Fibroblast of skin of left biceps (primary cell): ENCODE results near the gene DPYSL4.
A peak's percentile ranks its signal among the peaks of the same experiment; 100 is the strongest.
"Not testable (repeated sequence)": the region's sequence is repeated elsewhere in the genome, so short reads cannot be mapped to it uniquely, and the experiment has no call there.

ENCODE experiments used
- DNase-seq, 2 experiments: peaks; one replicate each; pipeline ENCODE4 v3.0.0-alpha.2; 2013; ENCODE audit warnings: low read depth in 2 of 2

Gene DPYSL4

GRCh38 chr10:132206806-132207535 is 20.2 kb downstream of the DPYSL4 start:
- DNase-seq: no peak

GRCh38 chr10:132207536-132208461 is 21.1 kb downstream of the DPYSL4 start:
- DNase-seq: no peak

- no peak for DNase-seq
These were observed 21.8 kb downstream of the DPYSL4 start for GRCh38 chr10:132208462-132209050.

- DNase-seq: no peak
These were observed 22.4 kb downstream of the DPYSL4 start for GRCh38 chr10:132209130-132209529.

GRCh38 chr10:132209978-132210530 is 23.3 kb downstream of the DPYSL4 start:
- no peak for DNase-seq

GRCh38 chr10:132210766-132211165 is 24.0 kb downstream of the DPYSL4 start:
- DNase-seq: no peak

GRCh38 chr10:132211246-132211645 is 24.5 kb downstream of the DPYSL4 start:
- no peak for DNase-seq

- no peak for DNase-seq
These were observed 26.1 kb downstream of the DPYSL4 start for GRCh38 chr10:132212816-132213215.

- no peak for DNase-seq
These were observed 27.2 kb downstream of the DPYSL4 start for GRCh38 chr10:132213917-132214316.

- DNase-seq: not testable (repeated sequence)
These were observed 29.7 kb downstream of the DPYSL4 start for GRCh38 chr10:132216441-132216840.

GRCh38 chr10:132219486-132219885 is 32.7 kb downstream of the DPYSL4 start:
- DNase-seq: no peak

GRCh38 chr10:132220061-132220460 is 33.3 kb downstream of the DPYSL4 start:
- DNase-seq: no peak

GRCh38 chr10:132220996-132221395 is 34.2 kb downstream of the DPYSL4 start:
- not testable (repeated sequence) for DNase-seq

- DNase-seq: no peak
These were observed 36.0 kb downstream of the DPYSL4 start for GRCh38 chr10:132222726-132223125.

- peak; percentile 23 to 31 for DNase-seq
These were observed 36.4 kb downstream of the DPYSL4 start for GRCh38 chr10:132223156-132223590.

GRCh38 chr10:132223611-132224342 is 37.0 kb downstream of the DPYSL4 start:
- DNase-seq: no peak

- DNase-seq: no peak
These were observed 37.8 kb downstream of the DPYSL4 start for GRCh38 chr10:132224343-132225072.

GRCh38 chr10:132225073-132225848 is 38.5 kb downstream of the DPYSL4 start:
- DNase-seq: no peak

- DNase-seq: no peak
These were observed 39.1 kb downstream of the DPYSL4 start for GRCh38 chr10:132225849-132226205.
